ENCODE measurements around the gene LYZL1.
"Not testable (repeated sequence)": the region's sequence is repeated elsewhere in the genome, so short reads cannot be mapped to it uniquely, and the experiment has no call there.

LYZL1 gene

DNA sequence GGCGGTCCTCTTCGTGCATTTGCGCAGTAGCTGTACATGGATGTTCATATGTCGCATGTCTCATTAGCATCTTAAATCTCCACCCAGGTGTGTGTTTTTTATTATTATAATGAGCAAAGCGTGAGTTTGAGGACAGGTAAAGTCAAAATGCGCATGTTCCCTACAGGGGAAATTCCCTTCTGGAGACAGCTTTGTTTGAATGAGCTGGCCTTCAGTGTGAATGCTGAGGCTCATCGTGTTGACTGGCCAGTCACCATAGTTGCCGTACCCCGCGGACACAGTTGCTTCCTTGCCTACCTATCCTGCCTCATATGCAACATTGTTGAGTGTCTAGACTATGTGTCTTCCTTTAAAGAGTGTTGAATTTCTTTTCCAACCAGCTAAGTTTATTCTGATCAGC is 13.6 kb downstream of the LYZL1 start:
- TF ChIP-seq, protein P1, sequence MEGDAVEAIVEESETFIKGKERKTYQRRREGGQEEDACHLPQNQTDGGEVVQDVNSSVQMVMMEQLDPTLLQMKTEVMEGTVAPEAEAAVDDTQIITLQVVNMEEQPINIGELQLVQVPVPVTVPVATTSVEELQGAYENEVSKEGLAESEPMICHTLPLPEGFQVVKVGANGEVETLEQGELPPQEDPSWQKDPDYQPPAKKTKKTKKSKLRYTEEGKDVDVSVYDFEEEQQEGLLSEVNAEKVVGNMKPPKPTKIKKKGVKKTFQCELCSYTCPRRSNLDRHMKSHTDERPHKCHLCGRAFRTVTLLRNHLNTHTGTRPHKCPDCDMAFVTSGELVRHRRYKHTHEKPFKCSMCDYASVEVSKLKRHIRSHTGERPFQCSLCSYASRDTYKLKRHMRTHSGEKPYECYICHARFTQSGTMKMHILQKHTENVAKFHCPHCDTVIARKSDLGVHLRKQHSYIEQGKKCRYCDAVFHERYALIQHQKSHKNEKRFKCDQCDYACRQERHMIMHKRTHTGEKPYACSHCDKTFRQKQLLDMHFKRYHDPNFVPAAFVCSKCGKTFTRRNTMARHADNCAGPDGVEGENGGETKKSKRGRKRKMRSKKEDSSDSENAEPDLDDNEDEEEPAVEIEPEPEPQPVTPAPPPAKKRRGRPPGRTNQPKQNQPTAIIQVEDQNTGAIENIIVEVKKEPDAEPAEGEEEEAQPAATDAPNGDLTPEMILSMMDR (IDR thresholded peaks at IDR 0.05; ENCODE audit: low read depth, low read length, missing control alignments), result no peak
- in situ Hi-C loops (cut with HindIII; ENCODE audit: low sequenced_read_pairs), result loop anchor here (25.0 kb wide), 1 partner anchor 615 kb away; the partner anchor contains the start of gene BAMBI
- no peak for DNase-seq (ENCODE audit: low read depth)
- no peak overlapping the region for H3K4me3 ChIP-seq (ENCODE audit: low read depth, low read length)

DNA sequence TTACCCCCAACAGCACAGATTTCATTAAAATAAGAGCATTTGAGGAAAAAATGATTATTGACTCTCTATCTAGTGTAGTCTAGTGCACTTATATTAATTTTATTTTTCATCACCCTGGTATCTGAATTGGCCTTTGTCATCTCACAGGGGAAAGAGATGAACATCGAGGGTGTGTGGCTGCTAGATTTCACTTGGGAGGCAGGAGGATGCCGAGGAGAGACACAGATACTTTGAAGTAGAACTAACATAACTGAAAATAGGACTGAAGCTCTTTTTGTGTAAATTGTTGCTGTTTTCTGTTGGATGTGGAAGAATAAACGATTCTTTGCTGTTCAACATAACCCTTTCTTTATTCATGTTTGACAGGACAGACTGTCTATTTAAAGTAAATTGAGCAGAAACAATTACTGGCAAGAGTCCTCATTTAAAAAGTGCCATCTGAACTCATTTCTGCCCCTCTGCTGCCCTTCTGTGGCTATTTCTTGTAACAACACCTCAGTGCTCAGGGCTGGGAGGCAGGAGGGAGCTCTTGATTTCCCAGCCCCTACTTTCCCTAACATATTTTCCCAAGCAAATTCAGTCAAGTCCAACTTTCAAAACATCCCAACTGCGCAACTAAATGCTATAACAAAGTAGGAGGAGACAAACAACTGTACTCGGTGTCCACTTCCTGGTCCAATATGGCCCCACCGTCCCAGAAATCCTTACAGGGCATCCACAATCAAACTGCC is 15.6 kb downstream of the LYZL1 start:
- peak; percentile 81 for DNase-seq (ENCODE audit: low read depth)
- H3K4me3 ChIP-seq (ENCODE audit: low read depth, low read length), result no peak overlapping the region
- TF ChIP-seq, protein P1 (IDR thresholded peaks at IDR 0.05; ENCODE audit: low read depth, low read length, missing control alignments), result peak; percentile 75
- in situ Hi-C loops (cut with HindIII; ENCODE audit: low sequenced_read_pairs), result loop anchor here (25.0 kb wide), 1 partner anchor 617 kb away; the partner anchor contains the start of gene BAMBI

DNA sequence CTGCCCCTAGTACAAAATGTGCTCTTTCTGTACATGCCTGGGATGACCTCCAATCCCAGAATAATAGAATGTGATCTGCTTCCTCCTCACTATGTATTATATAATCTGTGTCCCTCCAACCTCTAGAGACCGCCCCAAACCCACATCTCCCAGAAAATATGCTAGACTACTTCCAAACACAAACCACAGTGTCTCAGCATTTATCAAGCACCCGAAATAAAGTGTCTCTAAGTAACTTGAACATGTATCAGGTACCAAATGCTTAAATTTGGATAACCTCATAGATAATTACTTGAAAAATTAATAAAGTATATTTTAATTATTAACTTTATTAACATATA is 16.1 kb downstream of the LYZL1 start:
- in situ Hi-C loops (cut with HindIII; ENCODE audit: low sequenced_read_pairs), result loop anchor here (25.0 kb wide), 1 partner anchor 618 kb away; the partner anchor contains the start of gene BAMBI
- DNase-seq (ENCODE audit: low read depth), result no peak
- TF ChIP-seq, protein P1 (IDR thresholded peaks at IDR 0.05; ENCODE audit: low read depth, low read length, missing control alignments), result no peak
- no peak overlapping the region for H3K4me3 ChIP-seq (ENCODE audit: low read depth, low read length)

DNA sequence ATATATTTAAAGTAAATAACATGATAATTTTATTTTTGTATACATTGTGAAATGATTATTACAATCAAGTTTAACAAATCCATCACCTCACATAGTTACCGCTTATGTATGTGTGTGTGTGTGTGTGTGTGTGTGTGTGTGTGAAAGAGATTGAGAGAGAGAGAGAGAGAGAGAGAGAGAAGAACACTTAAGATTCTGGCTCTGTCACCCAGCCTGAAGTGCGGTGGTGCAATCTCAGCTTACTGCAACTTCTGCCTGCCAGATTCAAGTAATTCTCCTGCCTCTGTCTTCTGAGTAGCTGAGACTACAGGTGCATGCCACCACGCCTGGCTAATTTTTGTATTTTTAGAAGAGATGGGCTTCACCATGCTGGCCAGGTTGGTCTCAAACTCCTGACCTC is 17.8 kb downstream of the LYZL1 start:
- in situ Hi-C loops (cut with HindIII; ENCODE audit: low sequenced_read_pairs), result loop anchor here (25.0 kb wide), 1 partner anchor 619 kb away; the partner anchor contains the start of gene BAMBI
- H3K4me3 ChIP-seq (ENCODE audit: low read depth, low read length), result no peak overlapping the region
- no peak for DNase-seq (ENCODE audit: low read depth)
- TF ChIP-seq, protein P1 (IDR thresholded peaks at IDR 0.05; ENCODE audit: low read depth, low read length, missing control alignments), result no peak

DNA sequence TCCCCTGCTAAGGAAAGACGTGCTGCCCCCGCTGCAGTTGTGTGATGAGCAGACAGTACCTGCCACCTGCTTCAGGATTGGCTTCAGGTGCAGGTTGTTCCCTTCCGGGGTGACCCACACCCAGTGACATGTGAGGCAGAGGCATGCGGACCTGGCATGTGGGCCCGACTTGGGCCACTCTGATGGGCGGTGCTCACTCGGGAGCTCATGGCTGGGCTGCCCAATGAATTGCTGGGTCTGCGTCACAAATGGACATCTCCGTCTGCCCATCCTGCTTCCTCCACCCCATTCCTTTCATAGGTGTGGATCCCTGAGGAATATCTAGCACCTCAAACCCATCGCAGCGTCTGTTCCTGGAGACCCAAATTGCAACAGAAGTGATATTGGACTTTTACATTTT is 19.3 kb downstream of the LYZL1 start:
- not testable (repeated sequence) for DNase-seq (ENCODE audit: low read depth); H3K4me3 ChIP-seq (ENCODE audit: low read depth, low read length)
- in situ Hi-C loops (cut with HindIII; ENCODE audit: low sequenced_read_pairs), result loop anchor here (25.0 kb wide), 1 partner anchor 621 kb away; the partner anchor contains the start of gene BAMBI

DNA sequence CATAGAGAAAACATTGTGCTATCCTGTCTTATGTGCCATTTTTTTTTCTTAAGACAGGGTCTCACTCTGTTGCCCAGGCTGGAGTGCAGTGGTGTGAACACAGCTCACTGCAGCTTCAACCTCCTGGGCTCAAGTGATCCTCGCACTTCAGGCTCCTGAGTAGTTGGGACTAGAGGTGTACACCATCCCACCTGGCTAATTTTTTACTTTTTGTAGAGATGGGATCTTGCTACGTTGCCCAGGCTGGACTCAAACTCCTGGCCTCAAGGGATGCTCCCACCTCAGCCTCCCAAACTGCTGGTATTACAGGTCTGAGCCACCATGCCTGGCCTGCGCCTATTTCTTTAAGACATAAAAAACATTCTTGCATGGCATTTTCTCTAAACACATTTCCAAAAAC is 20.6 kb downstream of the LYZL1 start:
- in situ Hi-C loops (cut with HindIII; ENCODE audit: low sequenced_read_pairs), result loop anchor here (25.0 kb wide), 1 partner anchor 622 kb away; the partner anchor contains the start of gene BAMBI
- H3K4me3 ChIP-seq (ENCODE audit: low read depth, low read length), result no peak overlapping the region
- TF ChIP-seq, protein P1 (IDR thresholded peaks at IDR 0.05; ENCODE audit: low read depth, low read length, missing control alignments), result no peak
- no peak for DNase-seq (ENCODE audit: low read depth)

- DNase-seq (ENCODE audit: low read depth); H3K4me3 ChIP-seq (ENCODE audit: low read depth, low read length): not testable (repeated sequence)
- in situ Hi-C loops (cut with HindIII; ENCODE audit: low sequenced_read_pairs), result loop anchor here (25.0 kb wide), 1 partner anchor 623 kb away; the partner anchor contains the start of gene BAMBI
These were observed 21.6 kb downstream of the LYZL1 start for GRCh38 chr10:29310463-29310862.
